Colon (tissue), 2 donors: ENCODE data around the gene NHEJ1.

ENCODE experiments used
- FAIRE-seq: peaks from 2 replicates; lab custom pipeline; 2012; peaks lifted over from hg19 to GRCh38; lab: Jason Lieb, UNC
- donor health status: control.
- donor health status: control.

The NHEJ1 gene

GRCh38 chr2:219182331-219183150 lies 21.9 kb upstream of the NHEJ1 start:
- FAIRE-seq = no peak

- no peak for FAIRE-seq
Measured at GRCh38 chr2:219181531-219181930, 20.9 kb upstream of the NHEJ1 start.

GRCh38 chr2:219180961-219181360 lies 20.3 kb upstream of the NHEJ1 start:
- FAIRE-seq = no peak

GRCh38 chr2:219179601-219180465 lies 19.2 kb upstream of the NHEJ1 start:
- FAIRE-seq = no peak

DNA sequence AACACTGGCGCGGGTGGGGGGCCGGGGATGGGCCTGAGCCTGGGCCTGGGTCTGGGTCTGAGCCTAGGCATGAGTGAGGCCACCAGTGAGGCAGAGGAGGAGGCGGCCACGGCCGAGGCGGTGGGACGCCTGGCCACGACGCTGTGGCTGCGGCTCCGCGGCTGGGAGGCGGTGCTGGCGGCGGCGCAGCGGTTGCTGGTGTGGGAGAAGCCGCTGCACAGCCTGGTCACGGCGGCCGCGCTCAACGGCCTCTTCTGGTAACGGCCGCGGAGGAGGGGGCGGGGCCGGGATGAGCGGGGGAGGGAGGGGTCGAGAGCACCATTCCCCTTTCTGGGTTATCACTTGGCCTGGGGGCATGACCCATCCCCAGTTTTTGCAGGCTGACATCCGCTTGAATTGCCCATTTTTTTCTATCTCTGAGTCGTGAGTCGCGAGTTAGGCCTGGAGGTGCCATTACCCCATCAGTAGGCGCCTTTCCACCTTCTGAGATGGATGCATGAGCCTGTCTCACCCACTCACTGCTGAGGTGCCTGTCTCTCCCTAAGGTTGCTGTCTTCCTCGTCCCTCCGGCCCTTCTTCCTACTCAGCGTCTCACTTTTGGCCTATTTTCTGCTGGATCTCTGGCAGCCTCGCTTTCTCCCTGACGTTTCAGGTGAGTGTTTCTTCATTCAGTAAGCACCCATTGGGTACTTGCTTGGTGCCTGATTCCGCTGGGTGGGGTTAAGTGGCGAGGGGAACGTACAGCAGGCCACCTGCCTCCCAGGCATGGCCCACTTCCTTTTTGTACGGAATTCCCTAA lies 18.0 kb upstream of the NHEJ1 start:
- FAIRE-seq = no peak

DNA sequence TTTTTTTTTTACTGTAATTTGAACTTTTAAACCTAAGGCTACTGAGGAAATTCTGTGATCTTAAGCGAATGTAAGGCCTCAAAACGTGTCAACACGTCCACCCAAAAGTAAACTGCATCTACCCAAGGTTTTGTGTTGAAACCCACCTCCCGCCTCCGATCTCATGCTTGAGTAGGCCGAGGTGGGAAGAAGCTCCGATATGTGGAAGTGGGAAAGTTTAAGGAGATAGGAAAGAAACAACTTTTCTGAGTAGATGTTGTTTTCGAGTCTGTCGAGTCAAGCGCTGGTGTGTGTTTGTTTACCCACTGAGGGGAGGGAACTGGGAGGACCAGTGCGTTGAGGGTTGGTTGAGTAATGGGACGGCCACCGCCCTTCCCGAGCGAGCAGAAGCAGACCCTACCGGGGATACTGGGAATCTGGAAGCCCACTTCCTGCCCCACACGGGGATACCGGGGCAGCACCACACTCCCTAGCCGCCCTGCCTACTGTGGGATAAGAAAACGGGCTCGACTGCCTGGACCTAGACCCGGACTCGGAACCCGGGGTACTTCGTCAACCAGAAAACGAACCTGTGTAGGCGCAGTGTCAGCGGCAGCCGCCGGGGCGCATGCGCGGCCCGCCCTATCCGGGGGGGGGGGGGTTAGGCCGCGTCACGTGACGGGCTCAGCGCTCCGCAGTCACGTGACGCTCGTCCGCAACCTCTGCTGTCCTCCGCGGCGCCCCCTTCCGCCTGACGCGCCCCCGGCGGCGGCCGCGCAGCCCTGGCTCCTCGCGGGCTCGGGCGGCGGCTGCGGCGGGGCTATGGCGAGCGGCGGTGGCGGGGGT lies 17.1 kb upstream of the NHEJ1 start, which contains the start of gene RETREG2:
Gene RETREG2, plus strand, starts transcription at position 724 of the 825 bp plus-strand sequence. Its CDS starts 78 bp downstream, at position 802.
- no peak for FAIRE-seq

- no peak for FAIRE-seq
Measured at GRCh38 chr2:219176818-219177551, 16.4 kb upstream of the NHEJ1 start, which contains the start of gene CNPPD1. Gene CNPPD1 (minus strand): TSS chr2:219176925. CDS start chr2:219176828, 97 bp downstream.

DNA sequence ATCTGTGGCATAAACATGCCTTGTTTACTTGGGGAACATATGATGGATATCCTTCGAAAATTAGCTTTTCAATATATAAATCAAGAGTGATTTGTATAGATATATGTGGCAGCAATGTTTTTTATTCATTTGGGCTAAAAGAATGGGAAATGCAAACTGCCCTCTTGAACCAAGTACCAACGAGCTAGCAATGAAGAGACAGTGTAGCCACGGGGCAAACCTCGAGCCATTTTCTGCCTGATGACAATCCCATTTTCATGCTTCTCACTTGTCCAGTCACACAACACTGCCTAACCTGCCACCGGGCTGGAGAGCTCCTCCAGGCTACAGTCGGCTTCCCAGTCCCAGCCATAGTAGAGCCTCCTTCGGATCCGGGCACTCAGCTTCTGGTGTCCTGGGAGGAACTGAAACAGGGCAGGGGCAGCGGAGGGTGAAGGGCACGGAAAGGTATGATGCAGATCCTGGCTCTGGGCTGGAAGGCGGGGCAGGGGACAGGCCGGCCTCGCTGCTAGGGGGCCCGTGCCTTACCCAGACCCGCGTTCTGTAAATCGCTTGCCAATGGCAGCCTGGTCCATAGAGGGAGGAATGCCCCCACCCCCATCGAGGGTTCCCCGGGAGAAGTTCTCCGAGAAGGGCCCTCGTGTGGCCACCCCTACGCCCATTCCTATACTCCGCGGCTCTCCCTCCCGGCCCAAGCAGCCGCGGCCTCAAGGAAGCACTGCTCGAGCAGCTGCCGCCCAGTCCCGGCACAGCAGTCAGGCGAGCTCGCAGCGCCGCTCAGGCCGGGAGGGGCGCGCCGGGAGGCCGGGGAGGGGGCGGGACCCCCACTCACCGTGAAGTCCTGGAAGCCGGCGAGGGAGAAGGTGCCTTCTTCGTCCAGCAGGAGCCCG lies 15.6 kb upstream of the NHEJ1 start:
- no peak for FAIRE-seq

GRCh38 chr2:219175486-219175885 lies 14.9 kb upstream of the NHEJ1 start:
- no peak for FAIRE-seq

- no peak for FAIRE-seq
Measured at GRCh38 chr2:219174801-219175200, 14.2 kb upstream of the NHEJ1 start.

GRCh38 chr2:219174146-219174545 lies 13.5 kb upstream of the NHEJ1 start:
- FAIRE-seq = no peak

GRCh38 chr2:219173176-219173575 lies 12.6 kb upstream of the NHEJ1 start:
- no peak for FAIRE-seq

DNA sequence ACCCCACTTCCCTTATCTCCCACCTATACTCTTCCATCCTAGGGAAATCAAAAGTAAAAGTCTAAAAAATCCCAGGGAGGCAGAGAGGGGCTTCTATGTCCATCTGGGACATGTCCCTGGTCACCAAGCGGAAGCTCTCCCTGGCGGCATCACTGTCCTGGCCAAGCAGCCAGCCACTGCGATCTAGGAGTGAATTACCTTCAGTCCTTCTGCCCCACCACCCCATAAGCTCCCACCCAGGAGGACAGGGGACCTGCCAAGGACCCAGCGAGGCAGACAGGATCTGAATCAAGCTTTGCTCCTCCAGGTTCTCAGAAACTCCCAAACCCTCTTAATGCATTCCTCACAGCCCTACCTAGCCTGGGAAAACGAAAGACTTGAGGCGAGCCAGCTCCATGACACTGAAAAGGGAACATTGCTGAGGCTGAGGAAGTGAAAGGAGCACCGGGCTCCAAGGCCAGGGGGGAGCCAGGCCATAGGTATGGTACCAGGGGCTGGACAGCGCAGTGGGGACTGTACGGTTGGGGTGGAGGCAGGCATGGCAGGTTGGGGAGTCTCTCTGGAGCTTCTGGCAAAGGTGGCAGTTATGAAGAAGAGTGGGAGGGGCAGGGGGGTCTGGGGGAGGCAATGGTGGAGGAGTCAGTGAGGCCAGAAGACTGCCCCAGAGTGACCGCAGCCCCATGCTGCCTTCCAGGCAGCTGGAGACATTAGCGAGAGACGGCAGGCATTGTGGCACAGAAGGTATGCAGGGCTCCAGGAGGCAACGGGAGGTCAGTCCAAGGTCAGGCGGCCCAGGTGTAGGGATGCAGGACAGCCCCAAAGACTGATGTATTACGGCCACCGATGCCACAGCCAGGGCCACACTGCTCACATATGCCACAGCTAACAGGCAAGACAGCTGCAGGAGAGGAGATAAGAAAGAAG lies 11.9 kb upstream of the NHEJ1 start:
- FAIRE-seq = no peak

DNA sequence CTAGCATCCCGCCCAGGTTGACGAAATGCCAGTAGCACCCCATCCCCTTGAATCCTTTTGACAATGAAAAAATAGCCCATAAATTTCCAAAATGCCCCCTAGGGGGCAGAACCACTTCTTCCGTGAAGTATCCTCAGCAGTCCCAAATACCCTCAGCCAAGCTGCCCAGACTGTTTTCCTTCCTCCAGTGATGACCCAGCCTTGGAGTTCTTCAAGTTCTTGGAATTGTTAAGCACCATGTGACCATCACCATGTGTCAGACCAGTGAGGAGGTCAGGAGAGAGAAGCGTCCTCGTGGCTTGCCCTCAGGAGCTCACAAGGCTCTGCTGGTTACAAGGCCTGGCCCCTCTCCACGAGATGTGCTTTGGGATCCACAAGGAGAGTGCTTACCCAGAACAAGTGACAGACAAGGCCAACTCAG lies 10.6 kb upstream of the NHEJ1 start:
- FAIRE-seq = no peak

GRCh38 chr2:219169930-219170654 lies 9.5 kb upstream of the NHEJ1 start, which contains the start of gene SLC23A3:
Gene SLC23A3 (minus strand): TSS chr2:219170029. CDS start chr2:219169984, 45 bp downstream.
- no peak for FAIRE-seq

DNA sequence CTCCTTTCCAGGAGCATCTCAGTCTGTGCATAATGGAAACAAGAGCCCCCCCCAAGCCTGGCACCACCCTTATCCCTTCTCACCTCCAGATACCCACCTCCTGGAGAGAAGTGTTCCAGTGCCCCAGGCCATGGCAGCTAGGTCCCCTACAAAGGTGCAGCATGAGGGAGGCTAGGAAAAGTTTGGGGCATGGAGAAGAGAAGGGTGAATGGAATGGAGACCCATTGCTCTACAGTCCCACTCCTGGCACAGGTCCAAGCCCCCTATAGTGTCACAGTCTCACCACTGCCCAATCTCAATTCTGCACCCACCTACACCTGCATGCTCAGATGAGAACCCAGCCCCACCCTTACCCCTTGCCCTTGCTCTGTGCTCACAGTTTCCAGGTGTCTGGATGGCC lies 8.3 kb upstream of the NHEJ1 start:
- no peak for FAIRE-seq

- no peak for FAIRE-seq
Measured at GRCh38 chr2:219168526-219168925, 7.9 kb upstream of the NHEJ1 start.

DNA sequence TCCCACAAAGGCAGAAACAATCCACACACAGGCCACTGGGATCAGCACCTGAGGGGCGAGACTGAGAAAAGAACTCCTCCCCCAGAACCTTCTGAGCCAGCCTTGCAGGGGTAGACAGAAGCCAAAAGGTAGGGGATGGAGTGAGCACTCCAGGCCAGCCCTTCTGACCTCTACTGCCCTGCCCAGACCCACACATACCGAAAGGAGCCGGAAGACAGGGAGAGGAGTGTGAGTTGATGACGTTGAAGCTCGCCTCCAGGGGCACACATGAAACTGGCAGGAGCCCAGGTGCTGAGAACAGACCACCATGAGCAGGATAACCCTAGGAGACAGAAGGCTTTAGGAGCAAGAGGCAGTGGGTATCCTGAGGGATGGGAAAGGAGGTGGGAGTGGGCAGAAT lies 7.4 kb upstream of the NHEJ1 start:
- no peak for FAIRE-seq
